SU-DHL-6 (cell line): Measurements from ENCODE around the gene KIF13A.

Source experiments
- H2AFZ ChIP-seq: fragments of 200-600 bp; sonication (generic); 2 replicates; pipeline ENCODE4 v1.6.1; 2014; ENCODE audit warnings: low read depth, mild to moderate bottlenecking, moderate library complexity, mixed read lengths, antibody characterized with exemption, low read length; ENCODE audit not compliant: severe bottlenecking
- H3F3A ChIP-seq: fragments of 200-600 bp; shearing (Covaris generic); 2 replicates; pipeline ENCODE4 v1.6.0; 2016; ENCODE audit warnings: antibody characterized with exemption, mild to moderate bottlenecking; ENCODE audit not compliant: insufficient read depth
- H3K27ac ChIP-seq: fragments of 200-600 bp; sonication (generic); 2 replicates; pipeline ENCODE4 v1.5.1; 2016; ENCODE audit warnings: low read depth, mild to moderate bottlenecking, low read length, moderate library complexity, mixed read lengths
- H3K27me3 ChIP-seq: fragments of 200-600 bp; sonication (generic), shearing (Covaris generic); 2 replicates; pipeline ENCODE4 v1.6.0; 2014; ENCODE audit warnings: mild to moderate bottlenecking, low read length
- H3K36me3 ChIP-seq: fragments of 200-600 bp; sonication (generic); 2 replicates; pipeline ENCODE4 v1.6.1; 2014; ENCODE audit warnings: mild to moderate bottlenecking, low read length, mixed read lengths
- H3K4me2 ChIP-seq: fragments of 300-600, 200-600 bp; shearing (Covaris generic), sonication (generic); 2 replicates; pipeline ENCODE4 v1.6.0; 2014; ENCODE audit warnings: low read length, low read depth, mild to moderate bottlenecking; ENCODE audit not compliant: poor library complexity, severe bottlenecking
- H3K4me3 ChIP-seq: fragments of 200-600 bp; sonication (generic); 2 replicates; pipeline ENCODE4 v1.5.1; 2014; ENCODE audit warnings: antibody characterized with exemption, low read length, mild to moderate bottlenecking, mixed read lengths; ENCODE audit not compliant: insufficient read depth, poor library complexity, severe bottlenecking
- H3K79me2 ChIP-seq: fragments of 200-600 bp; sonication (generic); 2 replicates; pipeline ENCODE4 v1.6.1; 2014; ENCODE audit warnings: mild to moderate bottlenecking, low read length, moderate library complexity; ENCODE audit not compliant: insufficient read depth
- H3K9ac ChIP-seq: fragments of 200-600 bp; sonication (generic); 2 replicates; pipeline ENCODE4 v1.7.0; 2014; ENCODE audit warnings: mild to moderate bottlenecking, low read length
- H3K9me2 ChIP-seq: fragments of 200-600 bp; sonication (generic); replicated peaks from 2 replicates; pipeline ENCODE4 v1.6.1; 2014; ENCODE audit warnings: low read length; ENCODE audit not compliant: insufficient read depth
- H3K9me3 ChIP-seq: fragments of 200-600 bp; sonication (generic); 2 replicates; pipeline ENCODE4 v1.6.1; 2014; ENCODE audit warnings: low read length, mixed read lengths; ENCODE audit not compliant: insufficient read depth
- H4K20me1 ChIP-seq: fragments of 200-600 bp; sonication (generic); 2 replicates; pipeline ENCODE4 v1.6.1; 2014; ENCODE audit warnings: low read depth, mild to moderate bottlenecking, antibody characterized with exemption, low read length, moderate library complexity, mixed read lengths
- CTCF ChIP-seq: fragments of 200-600 bp; sonication (generic); IDR thresholded peaks from one replicate; pipeline ENCODE4 v1.5.1; 2017; ENCODE audit warnings: antibody characterized with exemption, mild to moderate bottlenecking, low read length, moderate library complexity; ENCODE audit not compliant: insufficient read depth, poor library complexity, severe bottlenecking
- EZH2phosphoT487 ChIP-seq: fragments of 200-600 bp; sonication (generic), shearing (Covaris generic); conservative IDR thresholded peaks from 2 replicates; pipeline ENCODE4 v1.6.1; 2018; ENCODE audit warnings: mild to moderate bottlenecking, antibody characterized with exemption, low read length, moderate library complexity, mixed read lengths

The KIF13A gene

GRCh38 chr6:17957498-17957897 is 29.9 kb downstream of the KIF13A start:
- TF ChIP-seq CTCF (no peak), EZH2phosphoT487 (no peak)
- Histone ChIP-seq H3K27me3 (no peaks in the 10 kb centered on the region), H3F3A (no peaks in the 10 kb centered on the region), H3K27ac (no peak overlapping the region), H3K79me2 (no peaks in the 10 kb centered on the region), H3K36me3 (no peaks in the 10 kb centered on the region), H3K9ac (no peak overlapping the region), H4K20me1 (no peaks in the 10 kb centered on the region), H3K4me3 (no peak overlapping the region), H3K9me3 (no peaks in the 10 kb centered on the region), H3K4me2 (no peak overlapping the region), H2AFZ (no peak overlapping the region), H3K9me2 (no peaks in the 10 kb centered on the region)

GRCh38 chr6:17957086-17957485 is 30.3 kb downstream of the KIF13A start:
- Histone ChIP-seq H3K9me2 (no peaks in the 10 kb centered on the region), H3K4me2 (no peak overlapping the region), H3K27me3 (no peaks in the 10 kb centered on the region), H3K9me3 (no peaks in the 10 kb centered on the region), H3K4me3 (no peak overlapping the region), H3K36me3 (no peaks in the 10 kb centered on the region), H3K27ac (no peak overlapping the region), H3K9ac (no peak overlapping the region), H2AFZ (no peak overlapping the region), H4K20me1 (no peaks in the 10 kb centered on the region), H3F3A (no peaks in the 10 kb centered on the region), H3K79me2 (no peaks in the 10 kb centered on the region)
- TF ChIP-seq CTCF, result no peak
- TF ChIP-seq EZH2phosphoT487, result no peak

GRCh38 chr6:17950095-17950494 is 37.3 kb downstream of the KIF13A start:
- no peak overlapping the region for H3K4me2 ChIP-seq
- H3K27ac ChIP-seq, result no peak overlapping the region
- H3K79me2 ChIP-seq, result no peaks in the 10 kb centered on the region
- H4K20me1 ChIP-seq, result 0 out of 2 replicates have a peak, but pooled peaks cover 6% of the 10 kb centered on the region
- H3K4me3 ChIP-seq, result no peak overlapping the region
- no peak for TF ChIP-seq EZH2phosphoT487
- no peak for TF ChIP-seq CTCF
- H2AFZ ChIP-seq, result no peak overlapping the region
- H3F3A ChIP-seq, result no peaks in the 10 kb centered on the region
- no peaks in the 10 kb centered on the region for H3K36me3 ChIP-seq
- no peak overlapping the region for H3K9ac ChIP-seq
- H3K27me3 ChIP-seq, result peaks cover 4% of the 10 kb centered on the region
- H3K9me3 ChIP-seq, result no peaks in the 10 kb centered on the region
- H3K9me2 ChIP-seq, result no peaks in the 10 kb centered on the region
